ENCODE measurements around the gene FKBP14.

Gene FKBP14

DNA sequence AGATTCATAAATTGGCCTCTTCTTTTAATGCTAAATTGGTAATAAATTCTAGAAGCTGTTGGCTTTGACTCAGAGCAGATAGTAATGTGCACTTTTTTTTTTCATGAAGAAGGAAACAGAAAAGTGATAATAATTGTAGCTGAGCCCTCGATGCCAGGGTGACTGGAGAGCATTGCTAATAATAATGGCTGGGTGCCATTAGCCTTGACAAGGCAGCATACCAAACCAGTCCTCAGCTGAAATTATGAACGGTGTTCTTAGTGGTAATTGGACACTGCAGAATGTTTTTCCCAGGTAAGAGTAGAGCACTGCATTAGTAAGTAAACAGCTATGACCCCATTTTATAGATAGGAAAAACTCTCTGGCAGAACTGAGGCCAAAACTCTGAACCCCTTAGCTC lies 20.6 kb upstream of the FKBP14 start:
- H3K36me3 ChIP-seq (ENCODE audit: insufficient read depth, low read length), result no peaks in the 10 kb centered on the region

DNA sequence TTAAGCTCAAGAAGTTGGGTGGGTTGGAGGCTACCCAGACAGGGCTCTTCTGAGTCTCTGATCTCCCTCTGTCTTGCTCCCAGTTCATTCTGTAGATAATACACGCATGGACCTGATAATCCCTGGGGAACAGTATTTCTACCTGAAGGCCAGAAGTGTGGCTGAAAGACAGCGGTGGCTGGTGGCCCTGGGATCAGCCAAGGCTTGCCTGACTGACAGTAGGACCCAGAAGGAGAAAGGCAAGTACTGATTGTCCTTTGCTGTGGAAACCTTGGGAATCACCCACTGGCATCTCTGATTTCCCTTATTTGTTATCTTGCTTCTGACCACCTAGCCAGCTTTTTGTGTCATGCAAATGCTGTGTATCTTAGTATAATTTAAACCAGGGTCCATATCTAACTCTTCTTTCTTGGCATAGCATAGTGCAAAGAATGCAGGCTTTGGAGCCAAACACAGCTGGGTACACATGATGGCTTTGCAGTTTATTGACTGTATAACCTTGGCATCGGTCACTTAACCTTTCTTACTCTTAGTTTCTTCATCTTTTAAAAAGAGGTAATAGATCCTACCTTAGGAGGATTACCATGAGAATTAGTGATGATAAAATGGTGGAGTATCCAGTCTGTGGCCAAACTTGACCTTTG lies 19.7 kb upstream of the FKBP14 start:
- no peak overlapping the region for H3K9ac ChIP-seq (ENCODE audit: low read depth, low read length)
- no peaks in the 10 kb centered on the region for H3K4me1 ChIP-seq (ENCODE audit: insufficient read depth, low read length)
- H3K9me3 ChIP-seq (ENCODE audit: control insufficient read depth, insufficient read depth, low read length), result no peaks in the 10 kb centered on the region
- no peaks in the 10 kb centered on the region for H3K36me3 ChIP-seq (ENCODE audit: insufficient read depth, low read length)

More for the DNA sequence above, 20.6 kb upstream of the FKBP14 start:
- no peaks in the 10 kb centered on the region for H3K9me3 ChIP-seq (ENCODE audit: control insufficient read depth, insufficient read depth, low read length)
- no peak overlapping the region for H3K9ac ChIP-seq (ENCODE audit: low read depth, low read length)
- no peaks in the 10 kb centered on the region for H3K4me1 ChIP-seq (ENCODE audit: insufficient read depth, low read length)

DNA sequence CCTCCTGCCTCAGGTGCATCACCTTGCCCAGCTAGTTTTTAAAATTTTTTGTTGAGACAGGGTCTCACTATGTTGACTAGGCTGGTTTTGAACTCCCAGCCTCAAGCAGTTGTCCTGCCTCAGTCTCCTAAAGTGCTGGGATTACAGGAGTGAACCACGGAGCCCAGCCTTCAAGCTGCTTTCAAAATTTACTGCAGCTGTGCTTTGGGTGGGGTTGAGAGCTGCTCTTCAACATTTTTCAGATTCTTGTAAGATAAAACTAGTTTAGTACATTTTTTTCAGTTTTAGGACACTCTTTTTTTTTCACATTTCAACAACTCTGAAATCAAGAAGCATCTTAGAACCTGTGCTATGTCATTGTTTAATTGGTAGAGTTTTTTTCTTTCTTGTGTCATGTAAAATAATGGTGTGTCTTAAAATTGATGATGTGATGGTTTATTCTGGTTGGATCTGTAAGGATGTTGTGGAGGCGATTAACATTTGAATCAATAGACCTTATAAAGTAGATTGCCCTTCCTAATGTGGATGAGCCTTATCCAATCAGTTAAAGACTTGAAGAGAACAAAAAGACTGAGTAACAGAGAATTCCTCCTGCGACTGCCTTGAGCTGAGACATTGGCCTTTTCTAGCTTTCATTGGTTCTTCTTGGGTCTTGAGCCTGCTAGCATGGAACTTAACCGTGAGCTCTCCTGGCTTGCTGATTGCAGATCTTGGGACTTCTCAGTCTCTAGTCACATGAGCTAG lies 15.2 kb upstream of the FKBP14 start:
- H3K36me3 ChIP-seq (ENCODE audit: insufficient read depth, low read length), result no peaks in the 10 kb centered on the region
- H3K9ac ChIP-seq (ENCODE audit: low read depth, low read length), result no peak overlapping the region
- no peaks in the 10 kb centered on the region for H3K9me3 ChIP-seq (ENCODE audit: control insufficient read depth, insufficient read depth, low read length)
- H3K4me1 ChIP-seq (ENCODE audit: insufficient read depth, low read length), result no peaks in the 10 kb centered on the region

GRCh38 chr7:30040938-30041337 lies 14.4 kb upstream of the FKBP14 start:
- Histone ChIP-seq H3K36me3 (ENCODE audit: insufficient read depth, low read length) (no peaks in the 10 kb centered on the region), H3K4me1 (ENCODE audit: insufficient read depth, low read length) (no peaks in the 10 kb centered on the region), H3K9me3 (ENCODE audit: control insufficient read depth, insufficient read depth, low read length) (no peaks in the 10 kb centered on the region), H3K9ac (ENCODE audit: low read depth, low read length) (no peak overlapping the region)

GRCh38 chr7:30038196-30038980 lies 11.9 kb upstream of the FKBP14 start:
- no peaks in the 10 kb centered on the region for H3K9me3 ChIP-seq (ENCODE audit: control insufficient read depth, insufficient read depth, low read length)
- no peaks in the 10 kb centered on the region for H3K4me1 ChIP-seq (ENCODE audit: insufficient read depth, low read length)
- no peaks in the 10 kb centered on the region for H3K36me3 ChIP-seq (ENCODE audit: insufficient read depth, low read length)
- no peak overlapping the region for H3K9ac ChIP-seq (ENCODE audit: low read depth, low read length)

DNA sequence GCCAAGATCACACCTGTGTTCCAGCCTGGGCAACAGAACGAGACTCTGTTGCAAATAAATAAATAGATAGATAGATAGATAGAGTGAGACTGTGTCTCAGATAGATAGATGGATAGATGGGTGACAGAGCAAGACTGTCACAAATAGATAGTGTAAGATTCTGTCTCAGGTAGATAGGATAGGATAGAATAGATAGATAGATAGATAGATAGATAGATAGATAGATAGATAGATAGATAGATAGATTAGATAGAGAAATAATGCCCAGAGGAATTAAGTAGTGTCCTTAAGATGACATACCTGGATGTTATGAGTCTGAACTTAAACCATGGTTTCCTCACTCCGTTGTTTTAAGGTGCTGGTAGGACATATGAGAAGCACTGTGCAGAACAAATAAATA lies 9.7 kb upstream of the FKBP14 start:
- H3K36me3 ChIP-seq (ENCODE audit: insufficient read depth, low read length), result no peaks in the 10 kb centered on the region
- H3K9ac ChIP-seq (ENCODE audit: low read depth, low read length), result no peak overlapping the region
- H3K4me1 ChIP-seq (ENCODE audit: insufficient read depth, low read length), result peaks cover 5% of the 10 kb centered on the region; the same call in 1 of the 2 replicates
- H3K9me3 ChIP-seq (ENCODE audit: control insufficient read depth, insufficient read depth, low read length), result no peaks in the 10 kb centered on the region

DNA sequence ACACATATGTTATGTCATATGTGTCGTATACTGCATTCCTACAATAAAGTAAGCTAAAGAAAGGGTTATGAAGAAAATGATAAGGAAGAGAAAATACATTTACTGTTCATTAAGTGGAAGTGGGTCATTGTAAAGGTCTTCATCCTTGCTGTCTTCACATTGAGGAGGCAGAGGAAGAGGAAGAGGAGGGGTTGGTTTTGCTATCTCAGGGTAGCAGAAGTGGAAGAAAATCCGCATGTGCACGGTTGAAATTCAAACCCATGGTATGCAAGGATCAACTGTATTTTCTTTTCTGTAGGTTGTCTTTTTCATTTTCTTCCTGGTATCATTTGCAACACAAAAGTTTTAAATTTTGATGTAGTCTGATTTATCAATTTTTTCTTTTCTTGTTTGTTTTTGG lies 8.0 kb upstream of the FKBP14 start:
- no peak overlapping the region for H3K9ac ChIP-seq (ENCODE audit: low read depth, low read length)
- H3K36me3 ChIP-seq (ENCODE audit: insufficient read depth, low read length), result no peaks in the 10 kb centered on the region
- H3K4me1 ChIP-seq (ENCODE audit: insufficient read depth, low read length), result peaks cover 12% of the 10 kb centered on the region
- no peaks in the 10 kb centered on the region for H3K9me3 ChIP-seq (ENCODE audit: control insufficient read depth, insufficient read depth, low read length)

DNA sequence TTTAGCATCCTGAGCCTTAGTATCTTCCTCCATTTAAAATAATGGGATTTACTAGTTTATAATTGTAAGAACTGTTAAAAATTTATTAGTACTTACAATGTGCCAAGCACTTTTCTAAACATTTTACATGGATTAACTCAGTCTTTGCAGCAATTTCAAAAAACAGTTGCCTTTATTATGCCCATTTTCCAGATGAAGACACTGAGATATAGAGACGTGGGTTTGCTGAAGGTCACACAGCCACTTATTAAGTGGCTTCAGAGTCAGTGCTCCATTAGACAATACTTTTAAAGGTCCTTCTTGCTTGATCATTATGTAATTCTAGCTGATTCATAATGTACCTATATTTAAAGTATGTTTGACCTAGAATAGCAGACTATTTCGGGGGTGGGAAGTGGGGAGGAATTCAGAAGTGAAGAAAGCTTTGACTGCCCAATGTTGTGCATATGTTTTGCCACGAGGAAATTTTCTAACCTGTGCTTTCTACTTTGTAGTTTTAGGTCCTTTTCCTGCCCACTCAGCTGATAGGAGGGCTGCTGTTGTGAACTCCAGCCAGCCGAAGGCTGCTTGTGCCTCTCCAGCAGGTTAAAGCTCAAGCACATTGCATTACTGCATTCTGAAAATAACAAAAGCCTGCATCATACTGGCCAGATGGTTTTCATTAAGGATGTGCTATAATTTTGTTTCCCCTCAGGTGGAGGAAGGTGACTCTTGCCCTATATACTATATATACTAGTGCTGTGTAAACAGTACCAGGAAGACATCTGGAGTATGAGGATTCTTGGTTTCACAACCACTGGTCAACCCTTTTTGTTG lies 6.0 kb upstream of the FKBP14 start:
- no peak overlapping the region for H3K9ac ChIP-seq (ENCODE audit: low read depth, low read length)
- H3K36me3 ChIP-seq (ENCODE audit: insufficient read depth, low read length), result no peaks in the 10 kb centered on the region
- peaks cover 12% of the 10 kb centered on the region for H3K4me1 ChIP-seq (ENCODE audit: insufficient read depth, low read length)

GRCh38 chr7:30029696-30030095 lies 3.2 kb upstream of the FKBP14 start:
- Histone ChIP-seq H3K9ac (ENCODE audit: low read depth, low read length) (peak overlapping the region; percentile 75; the same call in 1 of the 2 replicates), H3K36me3 (ENCODE audit: insufficient read depth, low read length) (no peaks in the 10 kb centered on the region), H3K4me1 (ENCODE audit: insufficient read depth, low read length) (peaks cover 14% of the 10 kb centered on the region), H3K9me3 (ENCODE audit: control insufficient read depth, insufficient read depth, low read length) (no peaks in the 10 kb centered on the region)

More for the DNA sequence above, 6.0 kb upstream of the FKBP14 start:
- H3K9me3 ChIP-seq (ENCODE audit: control insufficient read depth, insufficient read depth, low read length), result no peaks in the 10 kb centered on the region

GRCh38 chr7:30028749-30029635 lies 2.5 kb upstream of the FKBP14 start:
- Histone ChIP-seq H3K9me3 (ENCODE audit: control insufficient read depth, insufficient read depth, low read length) (no peaks in the 10 kb centered on the region), H3K9ac (ENCODE audit: low read depth, low read length) (peak overlapping the region; percentile 75), H3K36me3 (ENCODE audit: insufficient read depth, low read length) (no peaks in the 10 kb centered on the region), H3K4me1 (ENCODE audit: insufficient read depth, low read length) (peaks cover 14% of the 10 kb centered on the region)

DNA sequence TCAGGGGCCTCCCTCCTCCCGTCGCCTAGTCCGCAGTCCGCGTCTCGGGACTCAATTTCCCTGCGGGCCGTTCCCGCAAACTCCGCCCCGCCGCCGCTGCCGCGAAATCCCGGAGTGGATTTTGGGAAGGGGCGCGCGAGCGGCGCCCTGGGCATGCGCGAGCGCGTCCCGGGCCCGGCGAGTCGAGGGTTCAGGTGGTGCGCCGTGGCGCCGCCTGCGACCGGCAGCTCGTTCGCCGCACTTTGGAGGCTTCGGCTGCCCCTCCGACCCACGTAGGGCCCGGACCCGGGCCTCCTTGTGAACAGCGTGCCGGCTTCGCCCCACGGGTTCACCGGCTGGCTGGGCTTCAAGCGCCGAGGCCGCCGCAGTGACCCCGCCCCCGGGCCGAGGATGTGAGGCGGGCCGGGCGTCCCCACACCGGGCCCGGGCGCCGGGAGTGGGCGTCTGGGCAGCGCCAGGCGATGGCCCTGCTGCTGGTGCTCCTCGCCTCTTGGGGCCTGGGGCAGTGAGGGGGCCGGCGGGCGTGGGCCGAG lies 1.8 kb upstream of the FKBP14 start, which contains the start of gene PLEKHA8:
Gene PLEKHA8 (plus strand): TSS at position 197 of the 533 bp plus-strand sequence. CDS start 351 bp downstream, outside the sequence.
- peak within 1 kb of the TSS; percentile 75 for H3K9ac ChIP-seq (ENCODE audit: low read depth, low read length)
- peaks cover 14% of the 10 kb centered on the region for H3K4me1 ChIP-seq (ENCODE audit: insufficient read depth, low read length)
- no peaks in the 10 kb centered on the region for H3K36me3 ChIP-seq (ENCODE audit: insufficient read depth, low read length)
- H3K9me3 ChIP-seq (ENCODE audit: control insufficient read depth, insufficient read depth, low read length), result no peaks in the 10 kb centered on the region

DNA sequence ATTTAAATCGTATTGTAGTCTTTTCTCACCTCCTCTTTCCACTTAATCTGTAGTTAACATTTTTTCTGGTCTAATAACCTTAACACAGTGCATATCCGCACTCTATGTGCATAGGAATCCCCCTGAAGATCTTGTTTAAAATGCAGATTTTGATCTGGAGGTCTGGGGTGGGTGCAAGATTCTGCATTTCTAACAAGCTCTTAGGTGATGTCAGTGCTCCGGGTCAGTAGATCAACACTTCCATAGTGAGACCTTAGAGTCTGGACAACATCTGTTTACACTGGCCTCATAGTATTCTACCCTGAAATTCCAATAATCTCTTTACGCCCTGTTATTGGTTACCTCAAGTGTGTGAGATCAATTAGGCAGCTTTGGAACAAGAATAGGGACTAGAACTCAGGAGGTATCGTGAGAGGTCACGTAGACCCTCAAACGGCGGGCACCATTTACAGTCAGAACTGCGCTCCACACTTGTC lies 1.3 kb upstream of the FKBP14 start:
- H3K9me3 ChIP-seq (ENCODE audit: control insufficient read depth, insufficient read depth, low read length), result no peaks in the 10 kb centered on the region
- H3K36me3 ChIP-seq (ENCODE audit: insufficient read depth, low read length), result no peaks in the 10 kb centered on the region
- H3K9ac ChIP-seq (ENCODE audit: low read depth, low read length), result peak overlapping the region; percentile 75
- H3K4me1 ChIP-seq (ENCODE audit: insufficient read depth, low read length), result peaks cover 14% of the 10 kb centered on the region

GRCh38 chr7:30027065-30027456 lies 559 bp upstream of the FKBP14 start:
- Histone ChIP-seq H3K4me1 (ENCODE audit: insufficient read depth, low read length) (peaks cover 9% of the 10 kb centered on the region), H3K9ac (ENCODE audit: low read depth, low read length) (peak overlapping the region; percentile 75), H3K9me3 (ENCODE audit: control insufficient read depth, insufficient read depth, low read length) (no peaks in the 10 kb centered on the region), H3K36me3 (ENCODE audit: insufficient read depth, low read length) (no peaks in the 10 kb centered on the region)
